AG04450 (cell line): Measurements from ENCODE around the gene SLC36A4. TPM values are rescaled to one million over a fixed set of nuclear protein-coding genes. Genes with fewer than 3 reads are reported as not detected.

Source experiments
- CTCF ChIA-PET: fragments of 300-600, 350-600 bp; formaldehyde crosslinking; extraction: SDS; loops from one replicate; lab custom pipeline; 2022; ENCODE audit warnings: antibody characterized with exemption, inconsistent platforms; lab: Charles Lee
- POLR2A ChIA-PET: fragments of 350-600 bp; formaldehyde crosslinking; extraction: SDS; loops from one replicate; lab custom pipeline; 2021; ENCODE audit warnings: antibody characterized with exemption, inconsistent platforms; lab: Yijun Ruan, JAX
- DNase-seq: peaks from one replicate; pipeline ENCODE4 v3.0.0-alpha.2; 2011; ENCODE audit warnings: low read depth, low spot score
- H3K27ac ChIP-seq: one replicate; pipeline ENCODE4 v1.5.1; 2012; ENCODE audit warnings: low read depth, low read length, control low read depth
- H3K27me3 ChIP-seq: one replicate; pipeline ENCODE4 v1.6.0; 2012; ENCODE audit warnings: low read length; ENCODE audit not compliant: control insufficient read depth, insufficient read depth
- H3K4me3 ChIP-seq: 2 replicates; pipeline ENCODE4 v1.5.1; 2011; ENCODE audit warnings: mild to moderate bottlenecking, low read depth, low read length, control low read depth
- H3K9me3 ChIP-seq: 2 replicates; pipeline ENCODE4 v1.5.1; 2012; ENCODE audit warnings: low read length; ENCODE audit not compliant: control insufficient read depth, insufficient read depth
- polyA plus RNA-seq: library from polyadenylated mRNA; depleted of rRNA; stranded (reverse); fragments of >200 nt; gene quantifications from 2 replicates; pipeline ENCODE4 v1.2.3, GENCODE V29; 2011
- TF ChIP-seq, protein P1 (sequence below): IDR thresholded peaks from 2 replicates; pipeline ENCODE4 v1.5.1; 2011; ENCODE audit warnings: low read depth, low read length, control low read depth, inconsistent platforms

Gene SLC36A4
- polyA plus RNA-seq, 1 experiment = 17.7 TPM

DNA sequence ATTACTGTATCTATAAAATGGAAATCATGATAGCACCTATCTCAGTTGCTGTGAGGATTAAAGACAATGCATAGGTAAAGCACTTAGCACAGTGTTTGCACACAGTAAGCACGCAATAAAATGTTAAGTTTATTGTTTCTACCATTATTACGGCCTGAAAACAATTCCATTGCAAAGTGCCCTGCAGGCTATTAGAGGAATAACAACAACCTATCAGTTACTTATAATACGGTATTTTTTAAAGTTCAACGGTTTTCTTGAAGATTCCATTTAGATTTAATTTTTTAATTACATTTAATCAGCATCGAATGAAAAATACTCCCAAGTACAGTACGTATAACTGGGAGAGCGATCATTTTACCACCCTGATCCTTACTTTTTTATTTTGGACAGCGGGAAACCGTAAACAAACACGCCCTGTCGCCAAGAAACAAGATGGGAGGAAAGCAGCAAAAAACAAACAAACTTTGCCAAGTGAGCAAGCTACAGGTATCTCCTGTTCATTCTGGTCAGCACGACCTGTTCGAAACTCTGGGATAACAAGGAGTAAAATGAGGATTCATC is 893 bp downstream of the SLC36A4 start:
- Histone ChIP-seq H3K27ac (peak overlapping the region; percentile 93), H3K27me3 (no peaks in the 10 kb centered on the region), H3K4me3 (peak overlapping the region; percentile 72), H3K9me3 (no peaks in the 10 kb centered on the region)
- POLR2A ChIA-PET = no interaction called here
- TF ChIP-seq, protein P1, sequence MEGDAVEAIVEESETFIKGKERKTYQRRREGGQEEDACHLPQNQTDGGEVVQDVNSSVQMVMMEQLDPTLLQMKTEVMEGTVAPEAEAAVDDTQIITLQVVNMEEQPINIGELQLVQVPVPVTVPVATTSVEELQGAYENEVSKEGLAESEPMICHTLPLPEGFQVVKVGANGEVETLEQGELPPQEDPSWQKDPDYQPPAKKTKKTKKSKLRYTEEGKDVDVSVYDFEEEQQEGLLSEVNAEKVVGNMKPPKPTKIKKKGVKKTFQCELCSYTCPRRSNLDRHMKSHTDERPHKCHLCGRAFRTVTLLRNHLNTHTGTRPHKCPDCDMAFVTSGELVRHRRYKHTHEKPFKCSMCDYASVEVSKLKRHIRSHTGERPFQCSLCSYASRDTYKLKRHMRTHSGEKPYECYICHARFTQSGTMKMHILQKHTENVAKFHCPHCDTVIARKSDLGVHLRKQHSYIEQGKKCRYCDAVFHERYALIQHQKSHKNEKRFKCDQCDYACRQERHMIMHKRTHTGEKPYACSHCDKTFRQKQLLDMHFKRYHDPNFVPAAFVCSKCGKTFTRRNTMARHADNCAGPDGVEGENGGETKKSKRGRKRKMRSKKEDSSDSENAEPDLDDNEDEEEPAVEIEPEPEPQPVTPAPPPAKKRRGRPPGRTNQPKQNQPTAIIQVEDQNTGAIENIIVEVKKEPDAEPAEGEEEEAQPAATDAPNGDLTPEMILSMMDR = peak; percentile 58
- CTCF ChIA-PET = interaction anchor here (0.6 to 5.7 kb wide), 9 partner anchors 14 to 456 kb away, joined by 3 to 24 read pairs (median 5); no protein-coding TSS in a partner anchor
- DNase-seq = no peak

DNA sequence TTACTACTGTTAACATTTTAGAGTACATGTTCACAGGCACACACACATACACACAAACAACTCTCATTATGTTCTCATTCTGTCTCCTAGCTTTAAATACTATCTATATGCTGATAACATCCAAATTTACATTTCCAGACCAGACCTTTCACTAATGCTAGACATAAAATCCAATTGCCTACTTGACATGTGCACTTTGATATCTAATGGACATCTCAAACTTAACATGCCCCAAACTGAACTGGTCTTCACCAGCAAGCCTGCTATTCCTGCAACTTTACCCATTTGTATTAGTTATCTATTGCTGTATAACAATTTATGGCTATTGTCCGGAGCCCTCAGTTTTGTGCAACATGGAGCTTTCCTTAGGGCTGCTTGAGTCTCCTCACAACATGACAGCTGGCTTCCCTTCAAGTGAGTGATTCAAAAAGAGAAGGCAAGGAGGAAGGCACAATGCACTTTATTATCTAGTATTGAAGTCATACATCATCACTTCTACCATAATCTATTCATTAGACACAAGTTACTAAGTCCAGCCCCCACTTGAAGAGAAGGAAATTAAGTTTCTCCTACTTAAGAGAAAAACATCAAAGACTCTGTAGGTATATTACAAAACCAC is 3.0 kb downstream of the SLC36A4 start:
- H3K9me3 ChIP-seq = no peaks in the 10 kb centered on the region

DNA sequence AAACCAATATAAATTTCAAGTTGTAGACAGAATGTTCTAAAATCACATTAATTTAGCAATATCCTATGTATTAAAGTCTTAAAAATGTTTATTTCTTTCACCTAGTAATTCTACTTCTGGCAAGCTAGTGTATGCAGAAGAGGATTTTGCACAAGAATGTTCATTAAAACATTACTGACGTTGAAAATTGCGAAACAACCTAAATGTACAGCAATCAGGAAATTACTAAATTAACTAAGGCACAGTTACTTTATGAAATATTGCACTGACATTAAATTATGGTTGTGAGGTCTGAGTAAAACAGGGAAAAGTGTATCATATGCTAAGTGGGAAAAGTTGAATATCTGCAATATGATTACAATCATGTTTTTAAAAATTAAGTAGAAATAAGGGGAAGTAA is 4.1 kb downstream of the SLC36A4 start:
- ChIA-PET CTCF (interaction anchor here (1.1 kb wide), 1 partner anchor 24 kb away, joined by 3 read pairs; no protein-coding TSS in a partner anchor), POLR2A (no interaction called here)
- H3K9me3 ChIP-seq = no peaks in the 10 kb centered on the region
- TF ChIP-seq, protein P1 = no peak
- no peak overlapping the region for H3K27ac ChIP-seq
- H3K27me3 ChIP-seq = no peaks in the 10 kb centered on the region
- H3K4me3 ChIP-seq = no peak overlapping the region
- DNase-seq = no peak

More for the DNA sequence above, 3.0 kb downstream of the SLC36A4 start:
- no peak for DNase-seq
- no peaks in the 10 kb centered on the region for H3K27me3 ChIP-seq
- CTCF ChIA-PET = interaction anchor here (1.1 to 5.7 kb wide), 2 partner anchors 25 to 252 kb away, joined by 3 to 24 read pairs; no protein-coding TSS in a partner anchor
- POLR2A ChIA-PET = no interaction called here
- no peak overlapping the region for H3K27ac ChIP-seq
- H3K4me3 ChIP-seq = no peak overlapping the region
- TF ChIP-seq, protein P1 = no peak

DNA sequence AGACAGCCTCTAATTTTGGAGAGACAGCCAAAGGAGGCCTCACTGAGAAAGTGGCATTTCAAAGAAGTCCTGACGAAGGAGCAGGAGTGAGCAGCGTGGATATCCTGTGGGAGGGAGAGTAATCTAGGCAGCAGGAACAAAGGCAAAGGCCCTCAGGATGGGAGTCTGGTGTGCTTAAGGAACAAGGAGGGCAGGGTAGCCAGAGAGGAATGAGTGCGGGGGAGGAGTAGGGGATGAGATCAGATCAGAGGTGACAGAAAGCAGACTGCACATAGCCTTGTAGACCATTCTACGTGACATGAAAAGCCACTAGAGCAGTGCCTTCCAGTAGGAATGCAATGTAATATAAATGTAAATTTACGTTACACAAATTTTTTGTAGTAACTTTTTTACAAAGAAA is 5.6 kb downstream of the SLC36A4 start:
- no peaks in the 10 kb centered on the region for H3K27me3 ChIP-seq
- POLR2A ChIA-PET = no interaction called here
- H3K27ac ChIP-seq = no peak overlapping the region
- H3K9me3 ChIP-seq = peaks cover 4% of the 10 kb centered on the region; the same call in 1 of the 2 replicates
- no peak overlapping the region for H3K4me3 ChIP-seq
- DNase-seq = no peak
- CTCF ChIA-PET = no interaction called here
- TF ChIP-seq, protein P1 = no peak

DNA sequence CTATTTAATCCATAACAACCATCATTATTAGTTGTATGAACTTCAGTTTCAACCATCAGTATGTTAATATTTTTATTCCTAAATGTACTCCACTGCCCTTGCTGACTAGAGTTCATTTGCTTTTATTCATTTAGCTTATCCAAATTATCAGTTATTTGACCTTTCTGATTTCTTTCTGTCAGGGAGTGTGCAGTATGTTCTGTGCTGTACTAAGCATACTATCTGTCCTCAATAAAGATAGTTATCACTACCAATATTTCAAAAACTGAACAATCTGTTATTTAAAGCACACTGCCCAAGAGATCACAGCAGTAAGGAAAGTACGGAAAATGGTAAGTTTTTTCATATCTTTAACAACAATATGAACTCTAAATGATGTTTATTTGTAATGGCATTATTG is 8.3 kb downstream of the SLC36A4 start:
- ChIA-PET POLR2A (no interaction called here), CTCF (interaction anchor here (0.7 kb wide), 1 partner anchor 13 kb away, joined by 5 read pairs; no protein-coding TSS in a partner anchor)
- no peak overlapping the region for H3K4me3 ChIP-seq
- no peaks in the 10 kb centered on the region for H3K27me3 ChIP-seq
- peaks cover 4% of the 10 kb centered on the region; the same call in 1 of the 2 replicates for H3K9me3 ChIP-seq
- DNase-seq = no peak
- no peak overlapping the region for H3K27ac ChIP-seq
- TF ChIP-seq, protein P1 = no peak
